Upper lobe of left lung (tissue), 4 donors: ENCODE data around the gene UBE2E2.

Source experiments
- CTCF ChIP-seq, 6 experiments: fragments of 450-650 bp in 4 of 6; fragments of 200-600 bp in 2 of 6; sonication (generic) in 2 of 6; IDR thresholded peaks; one replicate each; pipeline ENCODE4 v1.5.1; 2016 to 2019; ENCODE audit warnings: antibody characterized with exemption in 6 of 6
- EP300 ChIP-seq, 4 donors: sonication (generic); formaldehyde crosslinking; IDR thresholded peaks; one replicate each; pipeline ENCODE4 v1.5.1; 2017; ENCODE audit warnings: antibody characterized with exemption in 4 of 4, control low read depth in 2 of 4
- POLR2AphosphoS5 ChIP-seq, 2 donors: sonication (generic); formaldehyde crosslinking; IDR thresholded peaks; one replicate each; pipeline ENCODE4 v1.5.1; 2017; ENCODE audit warnings: antibody characterized with exemption in 2 of 2

DNA sequence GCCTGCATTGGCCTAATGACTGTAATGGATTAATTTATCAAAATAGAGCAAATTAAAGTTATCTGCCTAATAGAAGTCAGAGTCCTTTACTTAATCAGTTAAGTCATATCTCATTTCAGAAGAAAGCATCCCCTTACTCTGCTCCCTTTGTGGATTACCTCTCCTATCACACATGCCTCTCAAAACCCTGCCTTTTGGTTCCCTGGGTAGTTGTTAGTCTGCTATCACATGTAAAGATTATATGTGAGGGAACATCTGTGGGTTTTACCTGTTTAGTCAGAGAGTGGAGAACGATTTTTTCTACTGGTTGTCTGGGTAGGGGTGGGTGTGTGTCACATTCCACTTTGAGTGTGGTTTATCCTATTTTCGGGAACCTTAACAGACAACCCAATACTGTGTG is 16.4 kb downstream of the UBE2E2 start:
- no peak for TF ChIP-seq POLR2AphosphoS5 (IDR thresholded peaks at IDR 0.05)
- TF ChIP-seq EP300 (IDR thresholded peaks at IDR 0.05) = no peak
- TF ChIP-seq CTCF (IDR thresholded peaks at IDR 0.05) = no peak
